Gastrocnemius medialis (tissue), 4 donors: ENCODE data around the gene P2RX5. TPM values are rescaled to one million over a fixed set of nuclear protein-coding genes. Genes with fewer than 3 reads are reported as not detected.

Experiments used
- ATAC-seq, 2 donors: fragments of 150-250 bp; one replicate each; pipeline ENCODE4 v1.9.1; 2016
- DNase-seq, 2 donors: peaks; one replicate each; pipeline ENCODE4 v3.0.0-alpha.2; 2019
- H3K27ac ChIP-seq, 4 donors: fragments of 200-600 bp; sonication (generic); 1 replicate in 1 of 4; 2 replicates in 3 of 4; pipeline ENCODE4 v1.5.1; 2016 to 2018; ENCODE audit warnings: mild to moderate bottlenecking in 2 of 4, moderate library complexity in 1 of 4
- H3K27me3 ChIP-seq, 3 donors: fragments of 200-600 bp; sonication (generic) in 2 of 3; 1 replicate in 1 of 3; 2 replicates in 2 of 3; pipeline versions ENCODE4 v1.5.1 to v1.6.0; 2016 to 2019; ENCODE audit warnings: mild to moderate bottlenecking in 1 of 3, moderate library complexity in 1 of 3
- H3K36me3 ChIP-seq, 2 donors: fragments of 200-600 bp; sonication (generic) in 1 of 2; one replicate each; pipeline ENCODE4 v1.5.1; 2017 to 2018
- H3K4me1 ChIP-seq, 2 donors: fragments of 200-600 bp; sonication (generic) in 1 of 2; one replicate each; pipeline ENCODE4 v1.5.1; 2016 to 2017; ENCODE audit warnings: mild to moderate bottlenecking in 2 of 2
- H3K4me3 ChIP-seq, 4 donors: fragments of 200-600 bp; sonication (generic) in 3 of 4; 1 replicate in 1 of 4; 2 replicates in 3 of 4; pipeline ENCODE4 v1.5.1; 2016 to 2019; ENCODE audit warnings: mild to moderate bottlenecking in 2 of 4
- H3K9me3 ChIP-seq, 3 donors: fragments of 200-600 bp; sonication (generic) in 2 of 3; 1 replicate in 1 of 3; 2 replicates in 2 of 3; pipeline ENCODE4 v1.5.1; 2016 to 2019
- CTCF ChIP-seq, 5 experiments: fragments of 450-650 bp in 3 of 5; fragments of 200-600 bp in 2 of 5; sonication (generic) in 2 of 5; IDR thresholded peaks in 4 of 5; conservative IDR thresholded peaks in 1 of 5; 1 replicate in 4 of 5; 2 replicates in 1 of 5; pipeline ENCODE4 v1.5.1; 2016 to 2019; ENCODE audit warnings: antibody characterized with exemption in 5 of 5, mild to moderate bottlenecking in 3 of 5, moderate library complexity in 3 of 5
- POLR2A ChIP-seq, 2 donors: fragments of 450-650 bp; IDR thresholded peaks; one replicate each; pipeline ENCODE4 v1.6.1; 2017; ENCODE audit warnings: antibody characterized with exemption in 2 of 2, mild to moderate bottlenecking in 2 of 2, moderate library complexity in 2 of 2
- in situ Hi-C, 4 donors: fragments of 200-750 bp; cut with MboI; loops; one replicate each; pipeline versions ENCODE4 v1.15.0 to v1.8.0; 2017; ENCODE audit warnings: low sequenced_read_pairs in 4 of 4
- intact Hi-C: fragments of 100-400 bp; cut with DNase I; formaldehyde crosslinking; loops from one replicate; pipeline ENCODE4 v1.15.1; 2023; ENCODE audit warnings: low total_unique reads
- total RNA-seq, 4 donors: library from RNA; depleted of rRNA; stranded (reverse); fragments of >200 nt; gene quantifications; one replicate each; pipeline versions ENCODE4 v1.1.0 to v1.2.3, GENCODE V29; 2016

Gene P2RX5
- total RNA-seq, 4 donors from 2014 or later = 12.3 to 52.9 (median 30.2) TPM

- Histone ChIP-seq H3K36me3 (peaks cover 0 to 46% of the 10 kb centered on the region in 2 donors), H3K4me3 (no peak overlapping the region), H3K9me3 (no peaks in the 10 kb centered on the region), H3K27me3 (no peaks in the 10 kb centered on the region), H3K27ac (peak overlapping the region; percentile 64 to 91 (median 80)), H3K4me1 (peaks cover 9 to 23% of the 10 kb centered on the region in 2 donors)
- in situ Hi-C loops = no loop called here
- intact Hi-C loops = loop anchor here (10.0 kb wide), 1 partner anchor 126 kb away; no protein-coding TSS in a partner anchor
- no peak for TF ChIP-seq CTCF (IDR thresholded peaks at IDR 0.05 in 4 of 5, conservative IDR thresholded peaks at IDR 0.05 in 1 of 5)
- TF ChIP-seq POLR2A (IDR thresholded peaks at IDR 0.05) = no peak
- DNase-seq (peak in 1 of 2 donors; percentile 56), ATAC-seq (peak; percentile 59 to 66)
Measured at GRCh38 chr17:3660311-3660891, 35.6 kb downstream of the P2RX5 start.

GRCh38 chr17:3659541-3660111, 36.3 kb downstream of the P2RX5 start:
- in situ Hi-C loops = no loop called here
- peaks cover 0 to 49% of the 10 kb centered on the region in 2 donors for H3K36me3 ChIP-seq
- H3K4me3 ChIP-seq = no peak overlapping the region
- intact Hi-C loops = loop anchor here (10.0 kb wide), 1 partner anchor 125 kb away; no protein-coding TSS in a partner anchor
- DNase-seq (peak; percentile 72 to 84), ATAC-seq (peak; percentile 75 to 85)
- H3K27ac ChIP-seq = peak overlapping the region; percentile 64 to 91 (median 80)
- no peaks in the 10 kb centered on the region for H3K9me3 ChIP-seq
- peaks cover 9 to 23% of the 10 kb centered on the region in 2 donors for H3K4me1 ChIP-seq
- peak in 1 of 5 experiments; percentile 26 for TF ChIP-seq CTCF (IDR thresholded peaks at IDR 0.05 in 4 of 5, conservative IDR thresholded peaks at IDR 0.05 in 1 of 5)
- TF ChIP-seq POLR2A (IDR thresholded peaks at IDR 0.05) = no peak
- no peaks in the 10 kb centered on the region for H3K27me3 ChIP-seq

- DNase-seq = no peak
- Histone ChIP-seq H3K27ac (peak overlapping the region; percentile 64 to 91 (median 80)), H3K9me3 (no peaks in the 10 kb centered on the region), H3K4me3 (no peak overlapping the region), H3K27me3 (no peaks in the 10 kb centered on the region), H3K36me3 (peaks cover 0 to 42% of the 10 kb centered on the region in 2 donors), H3K4me1 (peaks cover 9 to 23% of the 10 kb centered on the region in 2 donors)
- in situ Hi-C loops = no loop called here
- TF ChIP-seq POLR2A (IDR thresholded peaks at IDR 0.05) (no peak), CTCF (IDR thresholded peaks at IDR 0.05 in 4 of 5, conservative IDR thresholded peaks at IDR 0.05 in 1 of 5) (no peak)
- intact Hi-C loops = no loop called here
- no peak for ATAC-seq
Measured at GRCh38 chr17:3658784-3659449, 37.0 kb downstream of the P2RX5 start.

GRCh38 chr17:3657874-3658783, 37.8 kb downstream of the P2RX5 start:
- TF ChIP-seq CTCF (IDR thresholded peaks at IDR 0.05 in 4 of 5, conservative IDR thresholded peaks at IDR 0.05 in 1 of 5) (no peak), POLR2A (IDR thresholded peaks at IDR 0.05) (no peak)
- no peak for ATAC-seq
- H3K9me3 ChIP-seq = no peaks in the 10 kb centered on the region
- H3K36me3 ChIP-seq = peaks cover 0 to 35% of the 10 kb centered on the region in 2 donors
- H3K27me3 ChIP-seq = no peaks in the 10 kb centered on the region
- no peak overlapping the region for H3K4me3 ChIP-seq
- no peak for DNase-seq
- peak overlapping the region in 2 of 4 donors; percentile 34 to 91 for H3K27ac ChIP-seq
- intact Hi-C loops = no loop called here
- in situ Hi-C loops = no loop called here
- H3K4me1 ChIP-seq = peaks cover 9 to 23% of the 10 kb centered on the region in 2 donors
